Body of pancreas (tissue), 4 donors: Measurements from ENCODE around the gene C1QBP.

Source experiments
- POLR2A ChIP-seq, 3 donors: fragments of 450-650 bp; IDR thresholded peaks; one replicate each; pipeline ENCODE4 v1.6.1; 2016; ENCODE audit warnings: antibody characterized with exemption in 3 of 3, mild to moderate bottlenecking in 2 of 3
- TF ChIP-seq, protein P1 (sequence below), 7 experiments: fragments of 450-650 bp in 4 of 7; fragments of 200-600 bp in 3 of 7; sonication (generic) in 3 of 7; IDR thresholded peaks; one replicate each; pipeline ENCODE4 v1.5.1; 2016 to 2019; ENCODE audit warnings: antibody characterized with exemption in 7 of 7

DNA sequence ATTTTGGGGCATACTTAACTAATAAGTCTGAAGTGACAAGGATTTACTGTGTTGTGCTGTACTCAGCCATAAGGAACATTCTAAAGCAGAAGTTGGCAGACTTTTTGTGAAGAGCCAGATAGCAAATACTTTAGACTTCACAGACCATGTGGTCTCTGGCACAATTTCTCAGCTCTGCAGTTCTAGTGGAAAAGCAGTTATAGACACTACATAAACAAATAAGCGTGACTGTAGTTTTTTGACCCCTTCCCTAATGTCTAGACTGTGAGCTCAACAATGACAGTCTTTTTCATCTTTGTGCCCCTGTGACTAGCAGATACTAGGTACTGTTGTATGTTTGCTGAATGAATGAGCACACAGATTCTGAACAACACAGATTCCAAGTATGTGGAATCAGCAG lies 14.0 kb downstream of the C1QBP start:
- TF ChIP-seq, protein P1, sequence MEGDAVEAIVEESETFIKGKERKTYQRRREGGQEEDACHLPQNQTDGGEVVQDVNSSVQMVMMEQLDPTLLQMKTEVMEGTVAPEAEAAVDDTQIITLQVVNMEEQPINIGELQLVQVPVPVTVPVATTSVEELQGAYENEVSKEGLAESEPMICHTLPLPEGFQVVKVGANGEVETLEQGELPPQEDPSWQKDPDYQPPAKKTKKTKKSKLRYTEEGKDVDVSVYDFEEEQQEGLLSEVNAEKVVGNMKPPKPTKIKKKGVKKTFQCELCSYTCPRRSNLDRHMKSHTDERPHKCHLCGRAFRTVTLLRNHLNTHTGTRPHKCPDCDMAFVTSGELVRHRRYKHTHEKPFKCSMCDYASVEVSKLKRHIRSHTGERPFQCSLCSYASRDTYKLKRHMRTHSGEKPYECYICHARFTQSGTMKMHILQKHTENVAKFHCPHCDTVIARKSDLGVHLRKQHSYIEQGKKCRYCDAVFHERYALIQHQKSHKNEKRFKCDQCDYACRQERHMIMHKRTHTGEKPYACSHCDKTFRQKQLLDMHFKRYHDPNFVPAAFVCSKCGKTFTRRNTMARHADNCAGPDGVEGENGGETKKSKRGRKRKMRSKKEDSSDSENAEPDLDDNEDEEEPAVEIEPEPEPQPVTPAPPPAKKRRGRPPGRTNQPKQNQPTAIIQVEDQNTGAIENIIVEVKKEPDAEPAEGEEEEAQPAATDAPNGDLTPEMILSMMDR (IDR thresholded peaks at IDR 0.05): no peak
- TF ChIP-seq POLR2A (IDR thresholded peaks at IDR 0.05): no peak
